Fibroblast of skin of back (primary cell): ENCODE measurements around the gene CDK11A.
"Not testable (repeated sequence)": the region's sequence is repeated elsewhere in the genome, so short reads cannot be mapped to it uniquely, and the experiment has no call there.

Source experiments
- DNase-seq: peaks from one replicate; pipeline ENCODE4 v3.0.0-alpha.2; 2013

CDK11A gene

GRCh38 chr1:1754051-1754815 is 30.1 kb upstream of the CDK11A start:
- no peak for DNase-seq

DNA sequence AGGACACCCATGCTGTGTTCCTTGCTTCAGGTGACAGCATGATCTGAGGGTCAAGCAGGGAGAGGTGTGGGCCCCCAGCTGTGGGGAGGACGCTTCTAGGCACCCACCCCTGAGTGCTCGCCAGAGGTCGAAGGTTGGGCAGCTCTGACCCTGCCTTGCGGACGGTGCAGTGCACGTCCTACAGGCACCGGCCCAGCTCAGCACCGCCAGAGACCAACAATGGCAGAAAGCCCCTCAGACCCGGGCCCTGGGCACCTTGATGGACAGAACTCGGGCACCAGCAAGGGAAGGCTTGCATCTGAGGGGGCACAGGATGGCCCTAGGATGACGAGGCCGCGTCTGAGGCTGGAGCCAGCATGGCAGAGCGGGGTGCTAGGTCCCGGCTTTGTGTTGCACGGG is 29.4 kb upstream of the CDK11A start:
- DNase-seq = no peak

- DNase-seq = no peak
These were observed 28.8 kb upstream of the CDK11A start for GRCh38 chr1:1752636-1753606.

- DNase-seq = no peak
These were observed 28.0 kb upstream of the CDK11A start for GRCh38 chr1:1752190-1752589.

GRCh38 chr1:1749941-1750340 is 25.8 kb upstream of the CDK11A start:
- DNase-seq = not testable (repeated sequence)

DNA sequence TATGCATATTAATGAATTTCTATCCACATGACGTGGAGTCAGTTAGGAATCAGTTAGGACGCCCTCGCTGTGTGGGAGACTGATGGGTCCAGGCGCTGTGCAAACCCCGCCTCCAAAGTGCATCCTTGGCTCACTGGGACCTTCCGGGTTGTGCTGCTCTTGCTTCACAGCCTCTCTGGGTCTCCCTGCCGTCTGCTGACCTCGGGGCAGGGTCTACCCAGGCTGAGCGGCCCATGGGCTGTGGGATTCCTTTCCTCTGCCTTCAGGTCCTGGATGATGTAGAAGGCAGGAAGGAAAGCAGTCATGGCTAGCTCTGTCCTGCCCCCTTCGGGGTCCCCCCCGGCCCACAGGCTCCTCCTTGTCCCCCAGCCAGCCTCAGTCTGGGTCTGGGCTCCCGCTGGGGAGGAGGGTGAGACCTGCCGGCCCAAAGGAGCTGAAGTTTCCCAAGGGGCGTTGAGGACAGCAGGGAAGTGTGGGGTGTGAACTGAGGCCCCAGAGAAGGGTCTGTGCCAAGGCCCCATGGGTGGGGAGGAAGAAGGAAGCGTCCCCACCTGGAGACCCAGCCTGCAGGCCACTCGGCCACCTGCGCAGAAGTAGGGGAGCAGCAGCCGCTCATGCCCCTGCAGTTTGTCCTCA is 24.6 kb upstream of the CDK11A start:
- no peak for DNase-seq

DNA sequence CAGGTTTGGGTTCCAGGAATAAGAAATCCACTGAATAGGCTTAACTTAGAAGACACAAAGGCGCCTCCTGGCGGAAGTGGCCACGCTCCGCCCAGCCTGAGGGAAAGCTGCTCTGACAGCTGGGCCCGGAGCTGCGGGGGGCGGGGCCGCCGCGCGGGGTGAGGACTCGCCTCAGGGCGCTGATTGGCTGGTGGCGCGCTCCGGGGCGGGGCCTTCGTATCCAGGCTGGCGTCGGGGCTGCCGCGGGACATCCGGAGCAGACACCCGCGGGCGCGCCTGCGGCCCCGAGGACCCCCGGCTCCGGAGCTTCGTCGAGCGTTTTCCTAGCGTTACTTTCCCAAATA is 22.4 kb upstream of the CDK11A start:
- DNase-seq = not testable (repeated sequence)

DNA sequence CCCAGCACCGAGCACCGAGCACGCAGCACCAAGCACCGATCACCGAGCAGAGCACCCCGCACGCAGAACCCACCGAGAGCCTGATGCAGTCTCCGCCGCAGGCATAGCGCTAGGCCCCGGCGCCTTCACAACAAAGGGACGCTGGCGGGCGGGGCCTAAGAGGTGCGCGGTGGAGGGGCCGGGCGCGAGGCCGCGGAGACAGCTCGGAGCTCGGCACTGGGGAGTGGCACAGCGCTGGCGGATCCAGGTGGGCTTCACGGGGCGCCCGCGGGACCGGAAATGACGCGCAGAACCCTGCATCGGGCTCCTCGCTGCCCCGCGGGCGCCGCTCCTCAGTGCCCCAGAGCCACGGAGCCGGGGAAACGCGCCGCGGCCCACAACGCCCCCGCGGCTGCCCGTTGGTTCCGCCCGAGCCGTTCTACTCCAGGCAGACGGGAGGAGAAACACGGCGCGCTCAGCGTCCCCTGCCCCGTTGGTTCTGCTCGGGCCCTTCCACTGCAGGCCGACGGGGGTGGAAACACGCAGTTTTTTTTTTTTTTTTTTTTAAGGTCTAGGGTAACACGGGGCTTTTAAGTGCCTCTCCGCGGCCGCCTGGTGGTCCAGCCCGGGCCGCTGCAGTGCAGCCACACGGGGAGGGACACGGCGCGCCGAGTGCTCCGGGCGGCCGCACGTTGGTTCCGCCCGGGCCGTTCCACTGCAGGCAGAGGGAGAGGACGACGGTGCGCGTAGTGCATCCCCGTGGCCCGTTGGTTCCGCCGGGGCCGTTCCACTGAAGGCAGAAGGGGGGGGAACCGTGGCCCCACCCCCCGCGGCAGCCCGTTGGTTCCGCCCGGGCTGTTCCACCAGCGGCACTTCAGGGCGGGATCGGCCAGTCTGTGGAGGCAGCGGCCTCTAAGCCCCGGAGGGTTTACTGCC is 21.8 kb upstream of the CDK11A start:
- DNase-seq = peak; percentile 67

DNA sequence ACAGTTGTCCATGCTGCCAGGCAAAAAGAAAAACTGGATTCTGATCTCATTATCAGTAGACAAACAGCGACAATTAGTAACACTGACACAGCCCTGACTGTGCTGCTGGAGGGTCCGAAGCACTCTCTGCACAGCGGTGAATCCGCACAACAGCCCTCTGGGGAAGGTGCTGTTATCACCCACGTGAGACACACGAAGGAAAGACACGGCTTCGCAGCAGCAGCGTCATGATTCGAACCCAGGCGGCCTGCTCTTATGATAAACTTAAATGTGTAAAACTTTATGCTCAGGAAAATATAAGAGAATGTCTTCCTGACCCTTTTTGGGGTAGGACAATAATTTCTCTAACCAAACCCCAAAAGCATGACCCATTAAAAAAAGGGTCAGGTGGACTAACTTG is 18.4 kb upstream of the CDK11A start:
- not testable (repeated sequence) for DNase-seq

DNA sequence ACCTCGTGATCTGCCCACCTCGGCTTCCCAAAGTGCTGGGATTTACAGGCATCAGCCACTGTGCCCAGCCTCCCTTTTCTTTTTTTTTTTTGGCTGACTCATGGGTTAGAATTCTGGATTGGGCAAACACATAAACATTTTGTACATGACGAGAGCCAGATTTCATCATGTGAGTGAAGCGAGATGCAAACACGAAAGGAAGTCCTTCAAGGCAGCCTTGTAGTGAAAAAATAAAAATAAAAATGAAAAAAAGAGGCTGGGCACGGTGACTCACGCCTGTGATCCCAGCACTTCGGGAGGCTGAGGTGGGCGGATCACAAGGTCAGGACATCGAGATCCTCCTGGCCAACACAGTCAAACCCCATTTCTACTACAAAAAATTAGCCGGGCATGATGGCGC is 16.9 kb upstream of the CDK11A start:
- DNase-seq = peak; percentile 91

- DNase-seq = not testable (repeated sequence)
These were observed 14.7 kb upstream of the CDK11A start for GRCh38 chr1:1738799-1739337.

DNA sequence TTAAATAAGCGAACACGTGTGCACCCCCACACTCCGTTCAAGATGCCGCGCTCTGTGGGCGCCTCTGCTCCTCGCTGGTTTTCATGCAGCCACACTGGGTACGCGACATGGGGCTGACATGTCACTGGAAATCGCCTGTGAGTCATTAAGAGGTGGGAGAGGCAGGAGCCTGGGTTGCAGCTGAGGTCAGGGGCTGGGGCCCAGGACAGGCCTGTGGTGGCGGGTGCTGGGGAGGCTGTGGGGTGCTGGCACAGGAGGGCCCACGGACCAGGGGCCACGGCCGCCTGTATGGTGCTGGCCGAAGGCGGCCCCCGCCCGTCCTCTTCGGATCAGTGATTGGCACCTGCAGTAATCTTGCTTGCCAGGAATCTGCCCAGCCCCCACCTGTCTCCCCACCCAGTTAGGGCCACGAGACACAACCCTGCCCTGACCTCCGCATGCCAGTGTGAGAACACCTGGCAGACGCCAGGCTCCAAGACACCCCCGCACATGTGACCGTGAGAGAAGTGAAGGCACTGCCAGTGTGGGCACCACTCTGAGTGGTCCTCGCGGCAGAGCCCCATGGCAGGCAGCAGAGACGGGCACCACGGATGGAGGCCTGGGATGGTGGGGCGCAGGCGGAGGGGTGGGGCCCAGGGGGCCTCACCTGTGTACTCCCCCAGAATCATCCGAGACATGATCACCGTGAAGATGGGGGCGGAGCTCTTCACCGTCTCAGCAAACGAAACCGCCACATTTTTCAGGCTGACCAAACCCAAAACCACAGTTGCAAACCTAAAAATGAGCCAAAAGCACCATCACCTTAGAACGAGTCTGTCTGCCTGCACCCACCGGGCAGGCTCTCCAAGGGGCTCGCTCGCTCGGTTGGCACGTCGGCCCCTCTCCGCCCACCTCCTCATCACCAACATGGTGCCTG is 13.8 kb upstream of the CDK11A start:
- not testable (repeated sequence) for DNase-seq

GRCh38 chr1:1732381-1732780 is 8.2 kb upstream of the CDK11A start:
- DNase-seq = no peak

GRCh38 chr1:1730870-1731269 is 6.7 kb upstream of the CDK11A start:
- no peak for DNase-seq

GRCh38 chr1:1730230-1730629 is 6.1 kb upstream of the CDK11A start:
- DNase-seq = not testable (repeated sequence)

DNA sequence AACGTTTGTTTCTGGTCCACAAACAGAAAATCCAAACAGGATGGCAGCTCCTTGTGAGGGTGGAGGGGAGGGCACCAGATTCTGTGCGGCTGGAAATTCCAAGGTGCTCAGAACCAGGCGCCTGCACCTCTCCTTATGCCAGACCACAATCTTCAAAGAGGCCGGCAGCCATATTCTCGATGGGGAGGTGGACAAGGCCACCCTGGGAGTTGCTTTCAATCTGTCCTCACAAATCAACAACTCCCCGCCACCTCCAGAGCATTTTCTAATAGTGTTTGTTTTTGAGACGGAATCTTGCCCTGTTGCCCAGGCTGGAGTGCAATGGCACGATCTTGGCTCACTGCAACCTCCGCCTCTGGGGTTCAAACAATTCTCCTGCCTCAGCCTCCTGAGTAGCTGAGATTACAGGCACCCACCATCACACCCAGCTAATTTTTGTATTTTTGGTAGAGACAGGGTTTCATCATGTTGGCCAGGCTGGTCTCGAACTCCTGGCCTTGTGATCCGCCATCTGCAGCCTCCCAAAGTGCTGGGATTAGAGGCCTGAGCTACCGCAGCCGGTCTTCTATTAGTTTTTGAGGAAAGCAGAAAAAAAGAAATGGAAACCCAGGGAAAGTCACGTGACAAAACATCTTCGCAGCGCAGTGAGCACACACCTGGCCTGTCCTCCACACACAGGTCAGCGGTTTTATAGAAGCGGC is 5.1 kb upstream of the CDK11A start:
- DNase-seq = not testable (repeated sequence)

DNA sequence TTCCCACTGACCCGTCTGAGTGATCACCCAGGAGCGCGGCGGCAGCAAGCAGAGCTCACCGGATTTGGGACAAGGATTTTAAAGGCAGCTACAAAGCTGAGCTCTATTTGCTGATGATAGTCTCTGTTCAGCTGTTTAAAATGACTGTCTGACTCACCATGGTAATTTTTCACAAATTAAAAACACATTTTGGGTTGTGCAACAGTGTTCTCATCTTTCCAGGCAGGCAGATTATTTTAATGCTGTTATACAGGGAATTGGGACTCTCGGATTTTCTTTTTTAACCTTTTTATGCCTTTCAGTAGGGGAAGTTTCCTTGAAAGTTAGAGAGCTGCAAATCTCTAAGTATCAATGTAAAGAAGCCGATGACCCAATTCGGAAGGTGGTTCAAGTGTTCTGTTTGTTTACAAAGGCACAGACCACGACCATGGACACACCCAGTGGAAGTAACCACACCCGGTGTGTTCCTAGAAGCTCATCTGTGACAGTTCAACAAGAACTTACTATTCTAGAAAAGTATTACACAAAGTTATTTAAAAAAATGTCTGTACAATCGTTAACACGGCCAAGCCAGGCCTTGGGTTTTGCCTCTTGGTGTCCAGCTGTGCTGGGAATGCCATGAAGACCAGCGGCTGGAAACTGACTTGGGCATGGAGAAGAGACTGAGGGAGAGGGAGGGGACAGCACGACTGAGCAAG is 4.3 kb upstream of the CDK11A start:
- peak; percentile 43 for DNase-seq

DNA sequence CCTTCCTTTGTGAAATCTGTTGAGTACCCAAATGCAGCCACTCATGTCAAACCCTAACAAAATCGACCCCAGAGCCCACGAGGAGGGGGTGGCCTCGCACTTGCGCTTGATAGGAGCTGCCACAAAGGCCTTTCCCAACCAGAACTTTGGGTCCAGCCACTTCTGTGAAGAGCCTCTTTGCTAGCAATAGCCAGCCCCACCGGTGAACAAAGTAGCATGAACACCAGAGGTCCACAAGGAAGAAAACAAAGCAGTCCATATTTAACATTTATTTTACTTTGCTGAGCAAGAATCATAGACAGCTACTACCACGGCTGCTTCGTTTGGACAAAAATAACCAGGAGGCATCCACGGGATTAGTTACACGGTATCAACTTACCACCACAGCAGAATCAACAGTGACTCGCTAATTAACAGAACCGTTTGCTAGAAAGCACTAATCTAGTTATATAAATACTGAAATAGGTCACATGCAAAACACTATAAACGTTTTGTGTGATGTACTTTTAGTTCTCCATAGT is 3.0 kb upstream of the CDK11A start:
- DNase-seq = peak; percentile 13

- DNase-seq = not testable (repeated sequence)
These were observed 1.9 kb upstream of the CDK11A start for GRCh38 chr1:1726088-1726487.
